Psoas muscle (tissue), 8 donors: ENCODE results near the gene PRRT1. TPM values are rescaled to one million over a fixed set of nuclear protein-coding genes. Genes with fewer than 3 reads are reported as not detected.
A peak's percentile ranks its signal among the peaks of the same experiment; 100 is the strongest.
"Not testable (repeated sequence)": the region's sequence is repeated elsewhere in the genome, so short reads cannot be mapped to it uniquely, and the experiment has no call there.

Experiments
- ATAC-seq, 4 donors: fragments of 200-7000 bp; cut with Tn5 transposase; one replicate each; pipeline ENCODE4 v1.9.1; 2020; ENCODE audit warnings: moderate library complexity in 3 of 4, mild to moderate bottlenecking in 2 of 4
- DNase-seq, 2 donors: peaks; one replicate each; pipeline ENCODE4 v3.0.0-alpha.2; 2020
- H3K27ac ChIP-seq: fragments of 200-600 bp; one replicate; pipeline ENCODE4 v1.8.0; 2022
- H3K27me3 ChIP-seq, 3 donors: fragments of 200-600 bp in 1 of 3; one replicate each; pipeline versions ENCODE4 v1.6.1 to v1.8.0; 2013 to 2022; ENCODE audit warnings: low read length in 2 of 3, mild to moderate bottlenecking in 2 of 3, moderate library complexity in 1 of 3; ENCODE audit not compliant: insufficient read depth in 3 of 3
- H3K36me3 ChIP-seq, 2 donors: fragments of 200-600 bp in 1 of 2; one replicate each; pipeline versions ENCODE4 v1.6.1 to v1.8.0; 2013 to 2022; ENCODE audit warnings: low read depth in 1 of 2, mild to moderate bottlenecking in 1 of 2, moderate library complexity in 1 of 2; ENCODE audit not compliant: insufficient read depth in 1 of 2
- H3K4me1 ChIP-seq: fragments of 200-600 bp; one replicate; pipeline ENCODE4 v1.8.0; 2022
- H3K4me3 ChIP-seq: fragments of 200-600 bp; one replicate; pipeline ENCODE4 v1.8.0; 2022; ENCODE audit warnings: mild to moderate bottlenecking
- H3K9me3 ChIP-seq: fragments of 200-600 bp; one replicate; pipeline ENCODE4 v1.8.0; 2022
- WGBS, 3 donors: extraction: QIAGEN DNeasy Blood & Tissue Kit; methylation state at CpG; one replicate each; pipeline versions ENCODE4 v1.1.6 to v1.1.7; 2013; 5-methylcytosine and 5-hydroxymethylcytosine counted together
- intact Hi-C, 2 donors: fragments of 100-400 bp; cut with DNase I; formaldehyde crosslinking; loops; one replicate each; pipeline versions ENCODE4 v1.11.0 to v1.14.2; 2022
- polyA plus RNA-seq, 3 donors: library from polyadenylated mRNA; stranded (reverse); fragments of 200-250 nt; gene quantifications; one replicate each; pipeline ENCODE4 v1.2.3, GENCODE V29; 2013
- total RNA-seq, 4 donors: library from RNA; stranded (reverse); fragmentation: NEBNext Ultra II Directional in 2 of 4; extraction: Animal tissue kit (Norgen Biotek cat#: 25700) in 2 of 4; gene quantifications; one replicate each; pipeline versions ENCODE4 v1.2.1 to v1.2.4, GENCODE V29; 2021 to 2023
- TF ChIP-seq, protein P1 (sequence below): fragments of 200-600 bp; IDR thresholded peaks from one replicate; pipeline ENCODE4 v1.8.0; 2022; ENCODE audit warnings: antibody characterized with exemption
- donor health status: healthy with polysubstance abuse.
- donor health status: DM: no; HTN: no; CAD: no; lungs with moderate emphysema.
- donor health status: Bipolar disorder and iron deficiency.
- donor health status: healthy.
- donor health status: DM: yes; HTN: yes; CAD: no.
- donor health status: DM: no; HTN: no; CAD: no.
- donor health status: DM: no; HTN: no; CAD: no.
- donor health status: DM: yes; HTN: yes; CAD: no.

The PRRT1 gene
- total and polyA plus RNA-seq, 7 donors: 0.08 to 0.51 (median 0.22) TPM

DNA sequence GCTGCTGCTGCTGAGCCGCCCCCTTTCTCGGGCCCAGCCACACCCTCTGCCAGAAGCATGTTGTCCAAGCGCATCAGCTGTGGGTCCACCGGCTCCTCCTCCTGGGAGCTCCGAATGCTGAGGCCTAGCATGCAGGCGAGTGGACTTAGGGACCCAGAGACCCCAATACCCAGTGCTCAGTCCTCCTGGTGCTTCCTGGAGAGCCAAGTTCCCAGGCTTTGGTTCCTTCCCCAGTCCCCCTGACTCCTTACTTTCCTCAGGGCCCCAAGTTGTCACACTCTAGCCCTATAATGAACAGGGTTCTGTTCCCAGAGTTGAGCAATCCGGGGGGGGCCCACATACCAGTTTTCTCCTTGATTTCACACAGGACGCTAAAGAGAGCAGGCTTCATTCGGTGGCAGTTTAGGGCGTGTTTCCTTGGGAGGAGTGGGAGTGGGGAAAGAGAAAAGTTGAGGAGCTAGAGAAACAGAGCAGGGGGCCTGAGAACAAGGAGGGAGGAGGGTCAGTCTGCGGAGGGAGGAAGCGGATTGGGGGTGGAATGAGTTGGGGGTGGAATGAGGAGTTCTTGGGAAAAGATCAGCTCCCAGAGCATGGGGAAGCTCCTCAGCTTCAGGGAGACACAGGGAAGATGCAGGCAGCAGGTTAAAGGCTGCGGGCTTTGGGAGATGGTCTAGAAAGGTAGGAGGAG, 36.8 kb upstream of the PRRT1 start:
- no peaks in the 10 kb centered on the region for H3K9me3 ChIP-seq
- ATAC-seq (no peak), DNase-seq (no peak)
- TF ChIP-seq, protein P1, sequence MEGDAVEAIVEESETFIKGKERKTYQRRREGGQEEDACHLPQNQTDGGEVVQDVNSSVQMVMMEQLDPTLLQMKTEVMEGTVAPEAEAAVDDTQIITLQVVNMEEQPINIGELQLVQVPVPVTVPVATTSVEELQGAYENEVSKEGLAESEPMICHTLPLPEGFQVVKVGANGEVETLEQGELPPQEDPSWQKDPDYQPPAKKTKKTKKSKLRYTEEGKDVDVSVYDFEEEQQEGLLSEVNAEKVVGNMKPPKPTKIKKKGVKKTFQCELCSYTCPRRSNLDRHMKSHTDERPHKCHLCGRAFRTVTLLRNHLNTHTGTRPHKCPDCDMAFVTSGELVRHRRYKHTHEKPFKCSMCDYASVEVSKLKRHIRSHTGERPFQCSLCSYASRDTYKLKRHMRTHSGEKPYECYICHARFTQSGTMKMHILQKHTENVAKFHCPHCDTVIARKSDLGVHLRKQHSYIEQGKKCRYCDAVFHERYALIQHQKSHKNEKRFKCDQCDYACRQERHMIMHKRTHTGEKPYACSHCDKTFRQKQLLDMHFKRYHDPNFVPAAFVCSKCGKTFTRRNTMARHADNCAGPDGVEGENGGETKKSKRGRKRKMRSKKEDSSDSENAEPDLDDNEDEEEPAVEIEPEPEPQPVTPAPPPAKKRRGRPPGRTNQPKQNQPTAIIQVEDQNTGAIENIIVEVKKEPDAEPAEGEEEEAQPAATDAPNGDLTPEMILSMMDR: no peak
- no peaks in the 10 kb centered on the region for H3K27me3 ChIP-seq
- H3K27ac ChIP-seq: peak overlapping the region; percentile 91
- H3K4me3 ChIP-seq: peak overlapping the region; percentile 77
- WGBS, 3 donors: 17 to 28% (median 23%) methylated on average over 8 to 12 of the region's 13 CpGs
- intact Hi-C loops: no loop called here
- peaks cover 0 to 23% of the 10 kb centered on the region in 2 donors for H3K36me3 ChIP-seq
- H3K4me1 ChIP-seq: peaks cover 18% of the 10 kb centered on the region

DNA sequence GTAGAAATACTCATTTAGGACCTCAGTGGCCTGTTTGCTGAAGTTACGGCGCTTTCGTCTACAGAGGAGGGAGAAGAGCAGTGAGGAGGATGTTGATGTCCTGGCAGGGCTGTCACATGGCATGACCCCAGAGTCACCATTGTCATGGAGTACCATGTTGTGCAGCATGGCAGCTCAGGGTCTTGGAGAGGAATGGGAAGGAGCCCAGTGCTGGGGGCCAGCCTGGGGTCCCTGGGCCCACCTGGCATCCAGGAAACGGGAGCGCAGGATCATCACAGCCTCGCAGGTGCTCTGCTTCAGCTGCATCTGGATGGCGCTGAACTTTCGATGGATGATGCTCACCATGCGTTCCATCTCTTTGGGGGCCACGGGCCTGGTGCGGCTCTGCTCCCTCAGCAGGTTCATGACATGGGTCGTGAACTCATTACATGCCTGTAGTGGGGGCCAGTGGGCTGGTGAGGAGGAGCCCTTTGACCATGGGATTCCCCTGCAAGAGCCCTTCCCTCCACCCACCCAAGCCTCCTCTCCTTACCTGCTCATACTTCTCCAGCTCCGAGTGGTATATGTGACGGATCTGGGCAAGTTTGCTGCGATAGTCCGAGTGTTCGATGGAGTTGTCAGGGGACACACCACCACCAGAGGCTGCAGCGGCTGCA, 36.1 kb upstream of the PRRT1 start:
- intact Hi-C loops, H3K9me3 ChIP-seq, DNase-seq, ATAC-seq, H3K27me3 ChIP-seq: not testable (repeated sequence)
- H3K36me3 ChIP-seq: peaks cover 0 to 30% of the 10 kb centered on the region in 2 donors
- H3K4me3 ChIP-seq: peak overlapping the region; percentile 77
- H3K4me1 ChIP-seq: peaks cover 18% of the 10 kb centered on the region
- H3K27ac ChIP-seq: peak overlapping the region; percentile 91
- WGBS, 3 donors: 56 to 67% (median 61%) methylated on average over 16 to 18 of the region's 18 CpGs

DNA sequence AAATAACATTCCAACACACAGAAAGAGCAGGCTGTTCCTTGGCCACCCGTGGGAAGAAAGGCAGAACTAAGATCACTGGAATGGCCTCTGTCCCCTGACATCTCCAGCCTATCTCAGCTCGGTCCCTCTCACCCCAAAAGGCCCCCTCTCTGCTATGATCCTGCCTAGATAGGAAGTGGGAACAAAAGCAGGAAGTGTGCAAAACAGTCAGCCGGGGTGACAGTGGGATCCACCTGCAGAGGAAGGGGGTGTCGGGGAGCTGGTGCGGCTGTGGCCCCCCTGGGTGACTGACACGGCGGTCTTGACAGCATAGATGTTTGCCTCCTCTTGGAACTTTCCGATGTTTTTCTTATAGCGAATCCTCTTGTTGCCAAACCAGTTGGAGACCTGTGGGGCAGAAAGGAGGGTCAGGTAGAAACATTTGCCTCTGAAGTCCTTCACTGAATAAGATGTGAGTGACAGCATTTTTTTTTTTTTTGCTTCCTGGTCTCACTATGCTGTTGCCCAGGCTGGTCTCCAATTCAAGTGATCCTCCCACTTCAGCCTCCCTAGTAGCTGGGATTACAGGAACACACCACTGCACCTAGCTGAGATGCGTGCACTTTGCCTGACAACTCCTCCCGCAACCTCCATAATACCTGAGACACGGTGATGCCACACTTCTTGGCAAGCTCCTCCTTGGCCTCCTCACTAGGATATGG, 35.4 kb upstream of the PRRT1 start:
- H3K9me3 ChIP-seq: no peaks in the 10 kb centered on the region
- no peak overlapping the region for H3K4me3 ChIP-seq
- DNase-seq: no peak
- 68 to 75% (median 69%) methylated on average over 12 of the region's 12 CpGs for WGBS, 3 donors
- H3K36me3 ChIP-seq: peaks cover 0 to 34% of the 10 kb centered on the region in 2 donors
- intact Hi-C loops: no loop called here
- H3K4me1 ChIP-seq: peaks cover 25% of the 10 kb centered on the region
- H3K27ac ChIP-seq: peak overlapping the region; percentile 76
- no peak for ATAC-seq
- no peaks in the 10 kb centered on the region for H3K27me3 ChIP-seq
- TF ChIP-seq, protein P1: no peak

DNA sequence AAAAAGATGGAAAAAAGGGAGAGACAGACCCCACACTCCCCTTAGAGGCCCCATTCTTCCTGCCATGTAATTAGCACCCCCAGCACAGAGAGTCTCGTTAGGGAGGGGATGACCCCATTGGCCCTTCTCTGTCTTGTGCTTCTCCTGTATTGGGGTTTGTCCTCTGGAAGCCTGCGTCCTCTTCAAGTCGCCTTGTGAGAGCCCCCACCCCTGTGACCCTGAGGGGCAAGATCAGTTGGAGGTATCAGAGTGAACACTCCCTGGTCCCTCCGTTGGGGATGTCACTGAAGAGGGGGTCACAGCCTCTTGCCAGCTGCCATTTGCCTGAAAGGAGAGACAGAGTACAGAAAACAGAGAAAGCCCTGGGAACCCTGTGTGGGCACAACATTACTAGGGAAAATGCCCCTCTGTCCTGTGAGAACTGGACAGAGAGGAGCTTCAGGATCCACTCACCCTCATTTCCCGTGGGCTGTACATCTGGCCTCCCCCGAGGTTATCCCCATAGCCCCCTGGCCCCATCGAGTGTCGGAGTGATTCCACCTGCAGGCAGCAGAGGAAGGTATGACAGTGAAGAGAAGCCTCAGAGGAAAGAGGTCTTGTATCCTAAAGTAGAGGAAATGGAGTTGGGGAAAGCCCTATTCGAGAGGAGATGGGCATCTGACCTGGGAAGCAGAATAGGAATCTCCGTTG, 34.6 kb upstream of the PRRT1 start:
- H3K4me3 ChIP-seq: peak overlapping the region; percentile 7
- ATAC-seq, H3K27me3 ChIP-seq, H3K9me3 ChIP-seq, intact Hi-C loops, DNase-seq: not testable (repeated sequence)
- peaks cover 25% of the 10 kb centered on the region for H3K4me1 ChIP-seq
- peak overlapping the region; percentile 76 for H3K27ac ChIP-seq
- 54 to 66% (median 60%) methylated on average over 10 of the region's 10 CpGs for WGBS, 3 donors
- H3K36me3 ChIP-seq: peaks cover 0 to 40% of the 10 kb centered on the region in 2 donors

DNA sequence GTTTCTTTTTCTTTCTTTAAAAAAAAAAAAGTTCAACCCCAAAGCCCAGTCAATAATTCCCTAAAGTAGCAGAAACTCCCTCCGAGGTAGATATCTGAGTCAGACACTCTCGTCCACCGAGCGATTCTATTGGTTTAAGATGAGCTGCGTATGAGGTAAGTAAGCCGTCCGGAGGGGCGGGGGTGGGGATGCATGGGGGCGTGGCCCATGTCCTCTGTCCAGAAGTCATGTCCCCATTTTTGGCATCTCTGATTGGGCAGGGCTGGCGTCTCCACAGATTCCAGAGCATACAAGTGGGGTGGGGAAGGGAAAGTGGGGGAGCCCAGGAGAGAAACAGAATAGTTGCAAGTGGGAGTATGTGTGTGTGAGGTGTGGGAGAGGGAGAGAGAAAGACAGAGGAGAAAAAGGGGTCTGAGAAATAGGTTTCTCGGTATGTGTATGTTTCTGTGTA, 34.0 kb upstream of the PRRT1 start:
- Histone ChIP-seq H3K27ac (peak overlapping the region; percentile 76), H3K36me3 (peaks cover 0 to 46% of the 10 kb centered on the region in 2 donors), H3K4me1 (peaks cover 22% of the 10 kb centered on the region), H3K4me3 (peak overlapping the region; percentile 7)
- WGBS, 3 donors: 6 to 15% (median 11%) methylated on average over 11 of the region's 11 CpGs
- H3K9me3 ChIP-seq, intact Hi-C loops, H3K27me3 ChIP-seq: not testable (repeated sequence)
- DNase-seq (peak; percentile 88 to 92), ATAC-seq (peak; percentile 74 to 85 (median 80))
